22Rv1 (cell line): ENCODE data around the gene PTPN3.

Experiments
- H3K27ac ChIP-seq: fragments of 450-650 bp; 2 replicates; pipeline ENCODE4 v1.5.1; 2017
- CTCF ChIP-seq: fragments of 450-650 bp; IDR thresholded peaks from 2 replicates; pipeline ENCODE4 v1.5.1; 2017; ENCODE audit warnings: mild to moderate bottlenecking
- ZFX ChIP-seq: fragments of 450-650 bp; IDR thresholded peaks from 2 replicates; pipeline ENCODE4 v1.6.1; 2017; ENCODE audit warnings: antibody characterized with exemption, borderline replicate concordance

Gene PTPN3

GRCh38 chr9:109456811-109457210 lies 41.3 kb downstream of the PTPN3 start:
- H3K27ac ChIP-seq = no peak overlapping the region
- TF ChIP-seq CTCF (no peak), ZFX (no peak)

- TF ChIP-seq ZFX (no peak), CTCF (no peak)
- no peak overlapping the region for H3K27ac ChIP-seq
Measured at GRCh38 chr9:109455861-109456260, 42.2 kb downstream of the PTPN3 start.

DNA sequence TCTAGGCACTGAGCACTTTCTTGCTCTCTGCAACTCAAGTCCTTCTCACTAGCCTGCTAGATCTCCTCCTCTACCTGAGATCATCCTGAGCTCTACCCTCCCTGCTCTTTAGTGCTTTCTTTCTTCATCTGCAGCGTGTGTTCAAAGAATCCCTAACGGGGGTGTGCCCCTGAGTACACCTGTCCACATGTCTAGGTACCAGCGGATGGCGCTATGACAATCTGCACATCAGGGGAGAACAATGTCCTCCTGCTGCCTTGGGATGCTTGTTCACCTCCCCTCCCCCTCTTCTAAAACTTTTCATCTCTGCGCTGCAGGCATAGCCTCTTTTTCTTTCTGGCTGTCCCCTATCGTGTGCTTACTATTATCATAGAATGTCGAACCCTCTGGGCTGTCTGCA lies 42.7 kb downstream of the PTPN3 start:
- H3K27ac ChIP-seq = no peak overlapping the region
- peak; percentile 13; the same call in 1 of the 2 replicates for TF ChIP-seq CTCF
- TF ChIP-seq ZFX = no peak

DNA sequence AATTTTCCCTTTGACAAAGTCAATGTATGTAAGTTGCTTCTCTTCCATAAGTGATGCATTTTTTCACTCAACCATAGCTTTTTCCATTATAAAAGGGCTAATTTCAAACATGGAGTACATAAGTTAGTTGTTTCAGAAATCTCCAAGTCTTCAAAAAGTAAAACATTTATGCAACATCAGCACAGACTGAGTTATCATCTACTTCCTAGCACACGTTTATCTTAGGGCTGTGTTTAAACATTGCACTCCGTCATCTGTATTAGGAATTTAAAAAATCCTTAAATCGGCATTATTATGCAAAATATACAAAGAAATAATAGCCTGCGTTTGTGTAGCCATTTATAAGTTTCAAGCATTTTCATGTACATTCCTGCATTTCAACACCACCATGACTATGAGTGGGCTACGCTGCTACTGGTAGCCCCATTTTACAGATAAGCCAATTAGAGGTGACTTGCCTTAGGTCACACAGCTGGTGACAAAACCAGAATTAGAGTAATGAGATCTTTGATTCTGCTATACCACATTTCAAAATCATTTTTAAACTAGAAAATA lies 43.4 kb downstream of the PTPN3 start:
- H3K27ac ChIP-seq = no peak overlapping the region
- TF ChIP-seq CTCF (no peak), ZFX (no peak)

DNA sequence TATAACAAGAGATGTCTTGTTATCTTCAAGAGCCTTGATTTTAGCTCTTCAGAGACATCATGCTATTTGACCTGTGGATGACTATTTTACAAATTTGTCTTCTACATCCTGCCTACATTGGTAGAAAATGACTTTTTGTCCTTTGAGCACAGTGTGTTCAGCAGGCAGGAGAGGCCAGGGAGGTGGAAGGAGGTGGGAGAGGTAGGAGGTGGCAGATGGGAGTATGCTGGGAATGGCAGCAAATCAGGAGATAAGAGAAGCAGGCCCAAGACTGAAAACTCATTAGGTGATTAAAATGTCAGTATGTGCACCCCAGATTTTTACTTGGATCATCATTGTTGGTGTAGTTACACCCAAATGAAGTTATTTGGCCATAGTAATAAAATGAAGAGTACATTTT lies 44.1 kb downstream of the PTPN3 start:
- H3K27ac ChIP-seq = no peak overlapping the region
- TF ChIP-seq ZFX (no peak), CTCF (no peak)

- no peak for TF ChIP-seq CTCF
- no peak for TF ChIP-seq ZFX
- no peak overlapping the region for H3K27ac ChIP-seq
Measured at GRCh38 chr9:109453210-109453842, 44.8 kb downstream of the PTPN3 start.

DNA sequence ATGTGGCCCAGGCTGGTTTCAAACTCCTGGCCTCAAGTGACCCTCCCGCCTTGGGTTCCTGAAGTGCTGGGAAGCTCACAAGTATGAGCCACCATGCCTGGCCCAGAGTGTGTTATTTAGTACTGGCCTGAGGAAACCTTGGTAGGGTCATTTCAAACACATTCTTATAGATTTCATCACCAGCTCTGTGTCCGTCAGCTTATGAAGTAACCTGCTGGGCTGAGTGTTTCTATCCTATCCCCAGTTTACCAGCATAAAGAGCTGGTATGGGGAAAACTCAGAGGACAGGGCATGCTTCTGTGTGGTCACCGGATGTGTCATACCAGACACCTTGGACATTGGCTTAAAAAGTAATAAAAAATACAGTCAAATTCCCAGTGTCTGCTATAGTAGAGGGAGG lies 45.3 kb downstream of the PTPN3 start:
- H3K27ac ChIP-seq = no peak overlapping the region
- TF ChIP-seq CTCF (no peak), ZFX (no peak)
